HepG2 (cell line): Measurements from ENCODE around the gene NOM1. TPM values are rescaled to one million over a fixed set of nuclear protein-coding genes. Genes with fewer than 3 reads are reported as not detected.

Experiments used
- ATAC-seq: fragments of 200-7000 bp; cut with Tn5 transposase; 3 replicates; pipeline ENCODE4 v1.9.1; 2020; ENCODE audit warnings: mild to moderate bottlenecking, moderate library complexity
- BruUV-seq: library from RNA; stranded (reverse); fragments of 400-500 nt; replicated peaks from 2 replicates; lab custom pipeline; 2021; lab: Mats Ljungman, UMichigan
- CTCF ChIA-PET: fragments of 300-600 bp; formaldehyde crosslinking; extraction: SDS; loops from one replicate; lab custom pipeline; 2021; ENCODE audit warnings: low total read pairs, inconsistent platforms, low intra/inter-chr PET ratio; lab: Yijun Ruan, JAX
- POLR2A ChIA-PET: fragments of 350-600 bp; sonication (Branson Sonifier 250); formaldehyde crosslinking; loops from one replicate; lab custom pipeline; 2020; ENCODE audit warnings: antibody characterized with exemption, inconsistent platforms; lab: Yijun Ruan, JAX
- DNase-seq: peaks from one replicate; pipeline ENCODE4 v3.0.0-alpha.2; 2015; ENCODE audit warnings: low spot score
- FAIRE-seq: peaks from 3 replicates; lab custom pipeline; 2011; peaks lifted over from hg19 to GRCh38; lab: Jason Lieb, UNC
- H2AFZ ChIP-seq: one replicate; pipeline ENCODE4 v1.6.1; 2011; ENCODE audit warnings: low read length, inconsistent platforms
- H3K27ac ChIP-seq: fragments of 300-600 bp; 3 replicates; pipeline ENCODE4 v1.8.0; 2011; ENCODE audit warnings: mixed run types, mild to moderate bottlenecking, mixed read lengths, low read length, inconsistent platforms; ENCODE audit not compliant: insufficient read depth; ENCODE audit errors: extremely low read length
- H3K27me3 ChIP-seq, 2 experiments: fragments of 200-600 bp in 1 of 2; 2 replicates in 1 of 2; 3 replicates in 1 of 2; pipeline versions ENCODE4 v1.6.0 to v1.8.0; 2011; ENCODE audit warnings: low read length in 2 of 2, mild to moderate bottlenecking in 2 of 2, moderate library complexity in 2 of 2, inconsistent platforms in 1 of 2; ENCODE audit not compliant: insufficient read depth in 2 of 2, control insufficient read depth in 1 of 2
- H3K36me3 ChIP-seq, 2 experiments: fragments of 200-600 bp in 1 of 2; replicated peaks in 1 of 2; 2 replicates in 1 of 2; 3 replicates in 1 of 2; pipeline versions ENCODE4 v1.5.1 to v1.8.0; 2011; ENCODE audit warnings: low read length in 2 of 2, inconsistent platforms in 1 of 2; ENCODE audit not compliant: insufficient read depth in 2 of 2, control insufficient read depth in 1 of 2
- H3K4me1 ChIP-seq: 2 replicates; pipeline ENCODE4 v1.5.1; 2012; ENCODE audit warnings: low read length, inconsistent platforms; ENCODE audit not compliant: insufficient read depth
- H3K4me2 ChIP-seq: 2 replicates; pipeline ENCODE4 v1.6.0; 2011; ENCODE audit warnings: low read depth, low read length, inconsistent platforms
- H3K4me3 ChIP-seq, 3 experiments: fragments of 200-600 bp in 1 of 3; sonication (generic), shearing (Covaris generic) in 1 of 3; replicated peaks in 1 of 3; 2 replicates each; pipeline ENCODE4 v1.5.1; 2011 to 2016; ENCODE audit warnings: low read length in 3 of 3, inconsistent platforms in 2 of 3, low read depth in 2 of 3, mild to moderate bottlenecking in 2 of 3, control low read depth in 1 of 3, mixed read lengths in 1 of 3; ENCODE audit not compliant: insufficient read depth in 1 of 3
- H3K79me2 ChIP-seq: one replicate; pipeline ENCODE4 v1.6.1; 2011; ENCODE audit warnings: low read length, inconsistent platforms; ENCODE audit not compliant: insufficient read depth
- H3K9ac ChIP-seq: 2 replicates; pipeline ENCODE4 v1.6.0; 2011; ENCODE audit warnings: mild to moderate bottlenecking, low read depth, low read length, inconsistent platforms; ENCODE audit not compliant: insufficient read depth
- H3K9me3 ChIP-seq: 2 replicates; pipeline ENCODE4 v1.5.1; 2012; ENCODE audit warnings: mild to moderate bottlenecking, low read length
- H4K20me1 ChIP-seq: 2 replicates; pipeline ENCODE4 v1.6.0; 2011; ENCODE audit warnings: inconsistent platforms, mild to moderate bottlenecking, low read length, moderate library complexity; ENCODE audit not compliant: insufficient read depth
- GABPB1 ChIP-seq: IDR thresholded peaks from 2 replicates; pipeline ENCODE4 v1.6.1; 2016; ENCODE audit warnings: mild to moderate bottlenecking, missing genetic modification reagents, moderate library complexity, missing compliant biosample characterization
- MED1 ChIP-seq: sonication (generic); formaldehyde crosslinking; IDR thresholded peaks from 2 replicates; pipeline ENCODE4 v1.4.0; 2020; ENCODE audit warnings: missing genetic modification reagents
- MLX ChIP-seq: IDR thresholded peaks from 2 replicates; pipeline ENCODE4 v1.6.1; 2016
- PITX1 ChIP-seq: sonication (generic); formaldehyde crosslinking; IDR thresholded peaks from 2 replicates; pipeline ENCODE4 v1.5.1; 2020; ENCODE audit warnings: mild to moderate bottlenecking, missing genetic modification reagents
- PRDM15 ChIP-seq: sonication (generic); formaldehyde crosslinking; IDR thresholded peaks from 2 replicates; pipeline ENCODE4 v1.4.0; 2020; ENCODE audit warnings: missing genetic modification reagents
- ZNF263 ChIP-seq: sonication (generic); formaldehyde crosslinking; IDR thresholded peaks from 2 replicates; pipeline ENCODE4 v1.4.0; 2020; ENCODE audit warnings: missing genetic modification reagents
- ZNF335 ChIP-seq: sonication (generic); formaldehyde crosslinking; IDR thresholded peaks from 2 replicates; pipeline ENCODE4 v1.4.0; 2020; ENCODE audit warnings: missing genetic modification reagents
- ZNF484 ChIP-seq: sonication (generic); formaldehyde crosslinking; IDR thresholded peaks from 2 replicates; pipeline ENCODE4 v1.5.1; 2020; ENCODE audit warnings: mild to moderate bottlenecking, low read depth, missing genetic modification reagents, borderline replicate concordance
- ZNF660 ChIP-seq: sonication (generic); formaldehyde crosslinking; IDR thresholded peaks from 2 replicates; pipeline ENCODE4 v1.5.1; 2020; ENCODE audit warnings: mild to moderate bottlenecking, low read depth, missing genetic modification reagents, borderline replicate concordance
- WGBS: methylation state at CpG from one replicate; pipeline ENCODE4 v1.1.6; 2017; ENCODE audit warnings: low lambda C conversion rate; 5-methylcytosine and 5-hydroxymethylcytosine counted together
- in situ Hi-C: cut with HindIII; loops from 2 replicates; pipeline ENCODE4 v1.10.0; 2017; ENCODE audit warnings: low pct_unique_long_range_greater_than_20kb; ENCODE audit not compliant: extremely low pct_ligation_motif_present
- intact Hi-C: fragments of 100-400 bp; cut with micrococcal nuclease; formaldehyde crosslinking; loops from one replicate; pipeline ENCODE4 v1.10.0; 2022; ENCODE audit not compliant: unreplicated experiment
- polyA plus RNA-seq, 8 experiments: library from polyadenylated mRNA; depleted of rRNA in 3 of 8; stranded (reverse) in 7 of 8; unstranded in 1 of 8; fragments of >200 nt; fragmentation: Illumina TruSeq in 4 of 8; extraction: Trizol in 4 of 8; gene quantifications; 2 replicates each; pipeline versions ENCODE4 v1.2.1 to v1.2.3, GENCODE V29; 2011 to 2016; ENCODE audit warnings: low read depth in 4 of 8, missing spikeins in 1 of 8, mixed read lengths in 1 of 8; ENCODE audit not compliant: insufficient read depth in 1 of 8
- total RNA-seq, 5 experiments: library from RNA; depleted of rRNA; stranded (reverse); fragments of >200 nt; fragmentation: Illumina TruSeq; extraction: Trizol; gene quantifications; 2 replicates each; pipeline ENCODE4 v1.2.3, GENCODE V29; 2016; ENCODE audit warnings: low read depth in 1 of 5

NOM1 gene
- total and polyA plus RNA-seq, 2 of the 13 experiments (the other 11 are each of a cell fraction or from before 2014, with no cell fraction given) = 14.2 to 26.2 TPM

GRCh38 chr7:156928406-156928747, 21.1 kb upstream of the NOM1 start:
- DNase-seq = no peak
- FAIRE-seq = no peak
- BruUV-seq = no TSS peak
- H3K4me2 ChIP-seq = no peak overlapping the region
- no peak overlapping the region for H3K27ac ChIP-seq
- no peak overlapping the region for H2AFZ ChIP-seq
- TF ChIP-seq ZNF484 = no peak
- TF ChIP-seq ZNF660 (CRISPR knock-in tag) = no peak
- no peak for TF ChIP-seq PRDM15
- no peak for TF ChIP-seq MLX (CRISPR knock-in tag)
- no peak for TF ChIP-seq GABPB1 (CRISPR knock-in tag)
- no peak for TF ChIP-seq ZNF335 (CRISPR knock-in tag)
- no peak for TF ChIP-seq ZNF263 (CRISPR knock-in tag)
- TF ChIP-seq MED1 = no peak
- TF ChIP-seq PITX1 (CRISPR knock-in tag) = no peak
- H3K79me2 ChIP-seq = no peaks in the 10 kb centered on the region
- in situ Hi-C loops = no loop called here
- intact Hi-C loops = no loop called here
- peaks cover 6% of the 10 kb centered on the region for H3K4me1 ChIP-seq
- no peak for ATAC-seq
- 2% methylated on average over 4 of the region's 5 CpGs for WGBS
- no peaks in the 10 kb centered on the region for H4K20me1 ChIP-seq
- CTCF ChIA-PET = no interaction called here
- H3K4me3 ChIP-seq = no peak overlapping the region
- POLR2A ChIA-PET = no interaction called here
- no peak overlapping the region for H3K9ac ChIP-seq
- H3K27me3 ChIP-seq = peaks cover 0 to 35% of the 10 kb centered on the region in 2 experiments; a peak in 3 of 5 replicates
- H3K36me3 ChIP-seq = no peaks in the 10 kb centered on the region
- H3K9me3 ChIP-seq = no peaks in the 10 kb centered on the region
